Thyroid gland (tissue), 4 donors: ENCODE measurements around the gene SFTPA2.
"Not testable (repeated sequence)": the region's sequence is repeated elsewhere in the genome, so short reads cannot be mapped to it uniquely, and the experiment has no call there.

Experiments used
- CTCF ChIP-seq, 6 experiments: fragments of 200-600 bp in 3 of 6; fragments of 450-650 bp in 3 of 6; sonication (generic) in 3 of 6; IDR thresholded peaks; one replicate each; pipeline ENCODE4 v1.5.1; 2016 to 2019; ENCODE audit warnings: antibody characterized with exemption in 6 of 6, mild to moderate bottlenecking in 2 of 6, inconsistent platforms in 1 of 6, moderate library complexity in 1 of 6
- POLR2A ChIP-seq, 2 donors: fragments of 450-650 bp; IDR thresholded peaks; one replicate each; pipeline ENCODE4 v1.6.1; 2017; ENCODE audit warnings: antibody characterized with exemption in 2 of 2, mild to moderate bottlenecking in 2 of 2, moderate library complexity in 1 of 2

GRCh38 chr10:79582954-79583353 lies 22.7 kb upstream of the SFTPA2 start:
- TF ChIP-seq CTCF, POLR2A (IDR thresholded peaks at IDR 0.05): not testable (repeated sequence)
